Esophagus muscularis mucosa (tissue), 4 donors: ENCODE measurements around the gene WEE1. TPM values are rescaled to one million over a fixed set of nuclear protein-coding genes. Genes with fewer than 3 reads are reported as not detected.
A peak's percentile ranks its signal among the peaks of the same experiment; 100 is the strongest.

Source experiments
- DNase-seq: peaks from one replicate; pipeline ENCODE4 v3.0.0-alpha.2; 2017; ENCODE audit errors: extremely low spot score
- H3K27ac ChIP-seq, 4 donors: fragments of 200-600 bp; sonication (generic); replicated peaks in 1 of 4; 1 replicate in 3 of 4; 2 replicates in 1 of 4; pipeline ENCODE4 v1.5.1; 2016 to 2019; ENCODE audit warnings: mild to moderate bottlenecking in 1 of 4
- H3K27me3 ChIP-seq, 4 donors: fragments of 200-600 bp; sonication (generic); one replicate each; pipeline versions ENCODE4 v1.5.1 to v1.6.0; 2016 to 2019
- H3K36me3 ChIP-seq, 4 donors: fragments of 200-600 bp; sonication (generic); one replicate each; pipeline ENCODE4 v1.5.1; 2016 to 2019
- H3K4me1 ChIP-seq, 4 donors: fragments of 200-600 bp; sonication (generic); one replicate each; pipeline ENCODE4 v1.5.1; 2016 to 2019
- H3K4me3 ChIP-seq, 4 donors: fragments of 200-600 bp; sonication (generic); 1 replicate in 2 of 4; 2 replicates in 2 of 4; pipeline ENCODE4 v1.5.1; 2016 to 2019; ENCODE audit warnings: mild to moderate bottlenecking in 4 of 4, moderate library complexity in 1 of 4
- H3K9me3 ChIP-seq, 4 donors: fragments of 200-600 bp; sonication (generic); 1 replicate in 3 of 4; 2 replicates in 1 of 4; pipeline ENCODE4 v1.5.1; 2016 to 2019
- CTCF ChIP-seq, 3 experiments: fragments of 200-600 bp in 2 of 3; fragments of 450-650 bp in 1 of 3; sonication (generic) in 2 of 3; IDR thresholded peaks; one replicate each; pipeline ENCODE4 v1.5.1; 2017 to 2019; ENCODE audit warnings: antibody characterized with exemption in 3 of 3, mild to moderate bottlenecking in 2 of 3, moderate library complexity in 1 of 3
- EP300 ChIP-seq: sonication (generic); formaldehyde crosslinking; IDR thresholded peaks from one replicate; pipeline ENCODE4 v1.6.1; 2017; ENCODE audit warnings: antibody characterized with exemption
- POLR2A ChIP-seq: fragments of 450-650 bp; IDR thresholded peaks from one replicate; pipeline ENCODE4 v1.6.1; 2017; ENCODE audit warnings: antibody characterized with exemption, moderate library complexity, mild to moderate bottlenecking, low read depth
- POLR2AphosphoS5 ChIP-seq, 2 donors: sonication (generic); formaldehyde crosslinking; IDR thresholded peaks; one replicate each; pipeline ENCODE4 v1.6.1; 2017; ENCODE audit warnings: antibody characterized with exemption in 2 of 2
- WGBS: methylation state at CpG from one replicate; pipeline ENCODE4 v1.1.5; 2018; 5-methylcytosine and 5-hydroxymethylcytosine counted together
- intact Hi-C: fragments of 100-400 bp; cut with DNase I; formaldehyde crosslinking; loops from one replicate; pipeline ENCODE4 v1.15.1; 2023
- total RNA-seq, 4 donors: library from RNA; depleted of rRNA; stranded (reverse); fragments of >200 nt; gene quantifications; one replicate each; pipeline versions ENCODE4 v1.1.0 to v1.2.1, GENCODE V29; 2016

WEE1 gene
- total RNA-seq, 4 donors from 2014 or later, result 34.5 to 55.6 (median 41.6) TPM

DNA sequence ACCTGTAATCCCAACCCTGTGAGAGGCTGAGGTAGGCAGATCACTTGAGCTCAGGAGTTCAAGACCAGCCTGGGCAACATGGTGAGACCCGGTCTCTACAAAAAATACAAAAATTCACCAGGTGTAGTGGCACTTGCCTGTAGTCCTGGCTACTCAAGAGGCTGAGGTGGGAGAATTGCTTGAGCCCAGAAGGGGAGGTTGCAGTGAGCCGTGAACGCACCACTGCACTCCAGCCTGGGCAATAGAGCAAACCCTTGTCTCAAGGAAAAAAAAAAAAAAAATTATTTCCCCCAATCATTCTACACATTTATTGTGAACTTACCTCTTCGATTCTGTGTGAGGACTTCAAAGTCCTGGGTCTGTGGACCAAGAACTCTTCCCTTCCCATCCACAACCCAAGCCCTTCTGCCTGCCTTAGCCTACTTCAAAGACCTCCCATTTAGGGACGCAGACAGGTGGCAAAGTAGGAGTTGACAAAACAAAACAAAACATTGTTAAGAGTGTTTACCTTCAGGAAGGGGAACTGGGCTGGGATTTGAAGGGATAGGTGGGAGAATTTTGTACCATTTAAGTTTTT, 3.8 kb upstream of the WEE1 start:
- H3K4me1 ChIP-seq, result peaks cover 52 to 70% (median 60%) of the 10 kb centered on the region in 4 donors
- H3K27ac ChIP-seq, result peak overlapping the region; percentile 90 to 97 (median 92)
- no peak for DNase-seq
- 96% methylated on average over 5 of the region's 5 CpGs for WGBS
- H3K4me3 ChIP-seq, result peak overlapping the region; percentile 8 to 36 (median 29)
- TF ChIP-seq CTCF (IDR thresholded peaks at IDR 0.05) (no peak), POLR2A (no peak), EP300 (no peak), POLR2AphosphoS5 (IDR thresholded peaks at IDR 0.05) (no peak)
- H3K9me3 ChIP-seq, result no peaks in the 10 kb centered on the region
- no peaks in the 10 kb centered on the region for H3K27me3 ChIP-seq
- H3K36me3 ChIP-seq, result no peaks in the 10 kb centered on the region
- intact Hi-C loops, result loop anchor here (5.0 kb wide), 1 partner anchor 37 kb away; no protein-coding TSS in a partner anchor

- no peaks in the 10 kb centered on the region for H3K36me3 ChIP-seq
- TF ChIP-seq POLR2AphosphoS5 (IDR thresholded peaks at IDR 0.05) (no peak), POLR2A (no peak), CTCF (IDR thresholded peaks at IDR 0.05) (no peak), EP300 (no peak)
- no peaks in the 10 kb centered on the region for H3K27me3 ChIP-seq
- no peak overlapping the region for H3K4me3 ChIP-seq
- DNase-seq, result no peak
- H3K4me1 ChIP-seq, result peaks cover 47 to 63% (median 57%) of the 10 kb centered on the region in 4 donors
- intact Hi-C loops, result no loop called here
- peak overlapping the region; percentile 90 to 97 (median 92) for H3K27ac ChIP-seq
- H3K9me3 ChIP-seq, result no peaks in the 10 kb centered on the region
- WGBS, result 90% methylated on average over 9 of the region's 9 CpGs
Observed at GRCh38 chr11:9570313-9571025, 3.0 kb upstream of the WEE1 start.

DNA sequence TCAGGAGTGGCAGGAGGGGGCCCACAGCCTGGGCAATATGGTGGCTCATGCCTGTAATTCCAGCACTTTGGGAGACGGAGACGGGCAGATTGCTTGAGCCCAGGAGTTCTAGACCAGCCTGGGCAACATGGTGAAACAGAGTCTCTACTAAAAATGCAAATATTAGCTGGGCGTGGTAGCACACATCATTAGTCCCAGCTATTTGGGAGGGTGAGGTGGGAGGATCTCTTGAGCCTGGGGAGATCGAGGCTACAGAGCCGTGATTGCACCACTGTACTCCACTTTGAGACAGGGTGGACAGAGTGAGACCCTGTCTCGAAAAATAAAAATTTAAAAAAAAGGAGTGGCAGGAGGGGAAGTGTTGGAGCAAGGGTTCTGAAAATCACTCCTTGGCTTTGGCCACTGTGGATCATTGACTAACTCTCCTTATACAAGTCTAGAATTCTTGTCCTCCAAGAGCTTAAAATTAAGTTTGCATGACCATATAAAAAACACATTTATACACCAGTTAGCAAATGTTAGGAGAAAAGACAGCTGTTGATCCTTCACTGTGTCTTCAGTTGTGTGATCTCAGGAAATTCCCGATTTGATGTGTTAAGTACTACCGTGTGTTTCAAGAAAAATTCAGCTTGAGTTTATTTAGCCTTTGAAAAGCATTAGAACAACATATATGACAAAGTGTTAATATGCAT, 2.3 kb upstream of the WEE1 start:
- Histone ChIP-seq H3K4me3 (no peak overlapping the region), H3K27me3 (no peaks in the 10 kb centered on the region), H3K4me1 (peaks cover 40 to 56% (median 49%) of the 10 kb centered on the region in 4 donors), H3K36me3 (no peaks in the 10 kb centered on the region), H3K27ac (peak overlapping the region; percentile 90 to 98 (median 96)), H3K9me3 (no peaks in the 10 kb centered on the region)
- intact Hi-C loops, result no loop called here
- 90% methylated on average over 8 of the region's 8 CpGs for WGBS
- TF ChIP-seq EP300, result no peak
- TF ChIP-seq POLR2AphosphoS5 (IDR thresholded peaks at IDR 0.05), result no peak
- TF ChIP-seq POLR2A, result no peak
- no peak for TF ChIP-seq CTCF (IDR thresholded peaks at IDR 0.05)
- DNase-seq, result no peak

GRCh38 chr11:9571763-9572115, 1.7 kb upstream of the WEE1 start:
- no peaks in the 10 kb centered on the region for H3K36me3 ChIP-seq
- WGBS, result 97% methylated on average over 6 of the region's 6 CpGs
- H3K9me3 ChIP-seq, result no peaks in the 10 kb centered on the region
- peaks cover 35 to 55% (median 44%) of the 10 kb centered on the region in 4 donors for H3K4me1 ChIP-seq
- no peak for DNase-seq
- H3K4me3 ChIP-seq, result no peak overlapping the region
- H3K27ac ChIP-seq, result peak overlapping the region; percentile 88 to 98 (median 96)
- intact Hi-C loops, result no loop called here
- H3K27me3 ChIP-seq, result no peaks in the 10 kb centered on the region
- no peak for TF ChIP-seq POLR2A
- no peak for TF ChIP-seq EP300
